ENCODE data around the gene ATP9B.

- TF ChIP-seq CTCF (IDR thresholded peaks at IDR 0.05) (no peak), POLR2A (IDR thresholded peaks at IDR 0.05) (no peak)
These were observed 540 bp downstream of the ATP9B start for GRCh38 chr18:79069717-79070151.
